DMS53 treated with DMSO at 0.1 percent for 48 hours (cell line): ENCODE data around the gene CGB5.
A peak's percentile ranks its signal among the peaks of the same experiment; 100 is the strongest.
"Not testable (repeated sequence)": the region's sequence is repeated elsewhere in the genome, so short reads cannot be mapped to it uniquely, and the experiment has no call there.

Experiments
- DNase-seq: peaks from one replicate; lab custom pipeline; 2025; ENCODE audit not compliant: unreplicated experiment; lab: John Stamatoyannopoulos, UW

The CGB5 gene

GRCh38 chr19:49020931-49021895 lies 22.4 kb upstream of the CGB5 start:
- no peak for DNase-seq

GRCh38 chr19:49022116-49022515 lies 21.5 kb upstream of the CGB5 start:
- DNase-seq, result no peak

GRCh38 chr19:49024233-49024632 lies 19.4 kb upstream of the CGB5 start, which contains the start of gene CGB3:
Gene CGB3, minus strand, starts transcription at chr19:49024333. Its CDS starts 362 bp downstream, at chr19:49023971.
- DNase-seq, result not testable (repeated sequence)

GRCh38 chr19:49025088-49025487 lies 18.6 kb upstream of the CGB5 start:
- DNase-seq, result not testable (repeated sequence)

GRCh38 chr19:49025599-49025998 lies 18.0 kb upstream of the CGB5 start:
- not testable (repeated sequence) for DNase-seq

GRCh38 chr19:49028686-49029085 lies 15.0 kb upstream of the CGB5 start:
- not testable (repeated sequence) for DNase-seq

- not testable (repeated sequence) for DNase-seq
Observed at GRCh38 chr19:49029749-49030148, 13.9 kb upstream of the CGB5 start.

GRCh38 chr19:49030323-49030722 lies 13.3 kb upstream of the CGB5 start:
- not testable (repeated sequence) for DNase-seq

GRCh38 chr19:49031642-49032301 lies 11.9 kb upstream of the CGB5 start, which contains the start of gene CGB2:
Gene CGB2, plus strand, starts transcription at chr19:49031890. Its CDS starts 206 bp downstream, at chr19:49032096.
- peak; percentile 69 for DNase-seq

- DNase-seq, result peak; percentile 44
Observed at GRCh38 chr19:49036815-49037214, 6.8 kb upstream of the CGB5 start, which contains the start of gene CGB1. Gene CGB1, minus strand, starts transcription at chr19:49036895. Its CDS starts 184 bp downstream, at chr19:49036711.

GRCh38 chr19:49038111-49038510 lies 5.5 kb upstream of the CGB5 start:
- not testable (repeated sequence) for DNase-seq

- not testable (repeated sequence) for DNase-seq
Observed at GRCh38 chr19:49038557-49039276, 4.9 kb upstream of the CGB5 start.

- DNase-seq, result not testable (repeated sequence)
Observed at GRCh38 chr19:49039736-49040135, 3.9 kb upstream of the CGB5 start.

GRCh38 chr19:49042177-49042576 lies 1.5 kb upstream of the CGB5 start:
- no peak for DNase-seq

- not testable (repeated sequence) for DNase-seq
Observed at GRCh38 chr19:49042666-49043065, 982 bp upstream of the CGB5 start.

GRCh38 chr19:49049011-49049410 lies 5.4 kb downstream of the CGB5 start, which contains the start of gene CGB8:
Gene CGB8, minus strand, starts transcription at chr19:49049111. Its CDS starts 372 bp downstream, at chr19:49048739.
- DNase-seq, result not testable (repeated sequence)

- DNase-seq, result not testable (repeated sequence)
Observed at GRCh38 chr19:49049834-49050233, 6.2 kb downstream of the CGB5 start.

GRCh38 chr19:49050376-49051033 lies 6.9 kb downstream of the CGB5 start:
- not testable (repeated sequence) for DNase-seq

- DNase-seq, result peak; percentile 46
Observed at GRCh38 chr19:49056101-49056901, 12.7 kb downstream of the CGB5 start.
